Neuronal stem cell (in vitro differentiated cells): ENCODE measurements around the gene DLST.

Experiments used
- DNase-seq: peaks from one replicate; pipeline ENCODE4 v3.0.0-alpha.2; 2013; ENCODE audit warnings: low spot score
- H2AFZ ChIP-seq: one replicate; pipeline ENCODE4 v1.6.1; 2013; ENCODE audit warnings: mild to moderate bottlenecking, low read length, inconsistent platforms
- H2AK5ac ChIP-seq: 2 replicates; pipeline ENCODE4 v1.6.1; 2013; ENCODE audit warnings: low read depth, mild to moderate bottlenecking, inconsistent platforms, low read length, moderate library complexity, mixed read lengths
- H2BK120ac ChIP-seq: 2 replicates; pipeline ENCODE4 v1.6.1; 2013; ENCODE audit warnings: low read depth, mild to moderate bottlenecking, inconsistent platforms, low read length, moderate library complexity, mixed read lengths
- H2BK12ac ChIP-seq: one replicate; pipeline ENCODE4 v1.6.1; 2013; ENCODE audit warnings: low read length, inconsistent platforms
- H2BK15ac ChIP-seq: 2 replicates; pipeline ENCODE4 v1.6.1; 2013; ENCODE audit warnings: mild to moderate bottlenecking, low read length, inconsistent platforms, mixed read lengths
- H2BK5ac ChIP-seq: one replicate; pipeline ENCODE4 v1.6.1; 2013; ENCODE audit warnings: inconsistent platforms, mild to moderate bottlenecking, low read length, moderate library complexity
- H3K14ac ChIP-seq: one replicate; pipeline ENCODE4 v1.6.1; 2013; ENCODE audit warnings: low read length, inconsistent platforms
- H3K18ac ChIP-seq: 2 replicates; pipeline ENCODE4 v1.6.1; 2013; ENCODE audit warnings: low read length, inconsistent platforms
- H3K23ac ChIP-seq: 2 replicates; pipeline ENCODE4 v1.6.1; 2013; ENCODE audit warnings: low read depth, mild to moderate bottlenecking, mixed read lengths, low read length, inconsistent platforms; ENCODE audit not compliant: poor library complexity
- H3K27ac ChIP-seq: replicated peaks from 3 replicates; pipeline ENCODE4 v1.5.1; 2013; ENCODE audit warnings: low read length, inconsistent platforms
- H3K27me3 ChIP-seq, 3 experiments: 2 replicates each; pipeline ENCODE4 v1.6.1; 2013; ENCODE audit warnings: low read length in 3 of 3, mild to moderate bottlenecking in 2 of 3, inconsistent platforms in 1 of 3, low read depth in 1 of 3, mixed read lengths in 1 of 3, moderate library complexity in 1 of 3; ENCODE audit not compliant: control insufficient read depth in 3 of 3, insufficient read depth in 3 of 3
- H3K36me3 ChIP-seq, 2 donors: replicated peaks in 1 of 2; 2 replicates each; pipeline ENCODE4 v1.6.1; 2013; ENCODE audit warnings: low read length in 2 of 2; ENCODE audit not compliant: control insufficient read depth in 2 of 2, insufficient read depth in 2 of 2
- H3K4ac ChIP-seq: 2 replicates; pipeline ENCODE4 v1.6.1; 2013; ENCODE audit warnings: inconsistent platforms, mild to moderate bottlenecking, low read length, moderate library complexity
- H3K4me1 ChIP-seq, 2 donors: 1 replicate in 1 of 2; 2 replicates in 1 of 2; pipeline ENCODE4 v1.6.1; 2013; ENCODE audit warnings: low read length in 2 of 2, low read depth in 1 of 2; ENCODE audit not compliant: control insufficient read depth in 2 of 2, insufficient read depth in 1 of 2
- H3K4me2 ChIP-seq: one replicate; pipeline ENCODE4 v1.6.1; 2013; ENCODE audit warnings: mild to moderate bottlenecking, low read length, inconsistent platforms; ENCODE audit not compliant: insufficient read depth, poor library complexity, severe bottlenecking
- H3K4me3 ChIP-seq, 2 donors: 2 replicates each; pipeline ENCODE4 v1.5.1; 2013; ENCODE audit warnings: low read length in 2 of 2, mild to moderate bottlenecking in 2 of 2, inconsistent platforms in 1 of 2, moderate library complexity in 1 of 2
- H3K79me1 ChIP-seq: one replicate; pipeline ENCODE4 v1.6.1; 2013; ENCODE audit warnings: low read depth, mild to moderate bottlenecking, inconsistent platforms, low read length, moderate library complexity
- H3K9ac ChIP-seq: one replicate; pipeline ENCODE4 v1.6.1; 2013; ENCODE audit warnings: mild to moderate bottlenecking, low read depth, low read length, inconsistent platforms; ENCODE audit not compliant: poor library complexity
- H3K9me3 ChIP-seq, 2 donors: replicated peaks in 1 of 2; 2 replicates each; pipeline versions ENCODE3 to v1.6.1; 2013; ENCODE audit warnings: low read length in 2 of 2, mild to moderate bottlenecking in 2 of 2, inconsistent platforms in 1 of 2, low read depth in 1 of 2, mixed read lengths in 1 of 2, moderate library complexity in 1 of 2; ENCODE audit not compliant: control insufficient read depth in 2 of 2, insufficient read depth in 1 of 2
- H4K8ac ChIP-seq: one replicate; pipeline ENCODE4 v1.6.1; 2013; ENCODE audit warnings: low read depth, mild to moderate bottlenecking, inconsistent platforms, low read length, moderate library complexity
- H4K91ac ChIP-seq: one replicate; pipeline ENCODE4 v1.6.1; 2013; ENCODE audit warnings: low read length, low read depth, mild to moderate bottlenecking, inconsistent platforms; ENCODE audit not compliant: poor library complexity
- WGBS, 2 donors: extraction: QIAGEN DNeasy Blood & Tissue Kit; methylation state at CpG; one replicate each; pipeline ENCODE4 v1.1.7; 2013; ENCODE audit warnings: missing lambda C conversion rate in 2 of 2, mixed read lengths in 1 of 2; ENCODE audit not compliant: insufficient read length in 2 of 2, insufficient replicate concordance in 1 of 2; ENCODE audit errors: extremely low coverage in 2 of 2; 5-methylcytosine and 5-hydroxymethylcytosine counted together

Gene DLST

GRCh38 chr14:74938531-74939495 lies 57.1 kb downstream of the DLST start:
- Histone ChIP-seq H3K27me3 (peaks cover 0 to 25% (median 0%) of the 10 kb centered on the region in 3 experiments), H4K91ac (no peak overlapping the region), H3K9me3 (no peaks in the 10 kb centered on the region), H2AFZ (no peak overlapping the region), H3K9ac (peak overlapping the region; percentile 47), H3K27ac (no peak overlapping the region), H4K8ac (no peak overlapping the region), H3K14ac (no peak overlapping the region), H2BK5ac (no peak overlapping the region), H3K23ac (no peak overlapping the region), H3K4me2 (no peak overlapping the region), H2BK12ac (no peak overlapping the region), H3K4me1 (peaks cover 11 to 14% of the 10 kb centered on the region in 2 donors), H2BK120ac (no peak overlapping the region), H2AK5ac (no peak overlapping the region), H3K18ac (peak overlapping the region; percentile 25), H3K4me3 (peak overlapping the region in 1 of 2 donors; percentile 32), H3K36me3 (no peaks in the 10 kb centered on the region), H3K4ac (no peak overlapping the region), H2BK15ac (no peak overlapping the region), H3K79me1 (no peaks in the 10 kb centered on the region)
- no CpG with 5 or more reads among the region's 10 CpGs for whole genome bisulfite sequencing, 2 donors
- DNase-seq = no peak

DNA sequence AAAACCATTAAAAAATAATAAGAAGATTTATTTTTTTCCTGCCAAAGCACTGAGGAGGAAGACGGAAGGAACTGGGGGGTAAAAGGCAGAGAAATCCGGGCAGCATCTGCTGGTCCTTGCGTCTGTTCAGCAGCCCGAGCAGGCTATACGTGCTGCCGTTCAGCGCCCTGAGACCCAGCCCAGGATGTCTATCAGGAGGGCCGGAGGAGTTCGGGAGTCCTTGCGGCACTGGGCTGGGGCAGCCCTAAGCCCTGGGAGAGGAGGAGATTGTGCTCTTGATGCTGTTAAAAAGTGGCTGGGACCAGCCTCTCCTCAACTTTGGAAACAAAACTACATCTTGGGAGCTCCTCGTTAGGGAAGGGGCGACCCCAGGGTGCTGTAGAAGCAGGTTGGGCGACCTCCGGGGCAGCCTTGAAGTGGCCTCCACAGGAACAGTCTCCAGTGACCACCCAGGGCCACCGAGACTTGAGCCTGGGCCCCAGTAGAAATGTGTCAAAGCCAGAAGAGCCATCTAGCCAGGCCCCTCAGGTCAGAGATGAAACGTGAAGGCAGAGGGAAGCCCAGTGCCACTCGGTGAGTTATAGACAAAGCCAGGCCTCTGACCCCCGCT lies 59.3 kb downstream of the DLST start:
- Histone ChIP-seq H3K36me3 (no peaks in the 10 kb centered on the region), H4K8ac (no peak overlapping the region), H3K14ac (no peak overlapping the region), H3K9me3 (no peaks in the 10 kb centered on the region), H4K91ac (no peak overlapping the region), H2BK120ac (no peak overlapping the region), H3K27ac (no peak overlapping the region), H3K9ac (no peak overlapping the region), H2BK12ac (no peak overlapping the region), H3K4ac (no peak overlapping the region), H3K4me3 (no peak overlapping the region), H3K23ac (no peak overlapping the region), H2AK5ac (no peak overlapping the region), H3K27me3 (peaks cover 0 to 18% (median 0%) of the 10 kb centered on the region in 3 experiments), H3K4me1 (peaks cover 4 to 11% of the 10 kb centered on the region in 2 donors), H3K79me1 (no peaks in the 10 kb centered on the region), H3K4me2 (no peak overlapping the region), H2AFZ (peak overlapping the region; percentile 87), H2BK5ac (no peak overlapping the region), H2BK15ac (no peak overlapping the region), H3K18ac (peak overlapping the region; percentile 16)
- no CpG with 5 or more reads among the region's 18 CpGs for WGBS, 2 donors
- no peak for DNase-seq

DNA sequence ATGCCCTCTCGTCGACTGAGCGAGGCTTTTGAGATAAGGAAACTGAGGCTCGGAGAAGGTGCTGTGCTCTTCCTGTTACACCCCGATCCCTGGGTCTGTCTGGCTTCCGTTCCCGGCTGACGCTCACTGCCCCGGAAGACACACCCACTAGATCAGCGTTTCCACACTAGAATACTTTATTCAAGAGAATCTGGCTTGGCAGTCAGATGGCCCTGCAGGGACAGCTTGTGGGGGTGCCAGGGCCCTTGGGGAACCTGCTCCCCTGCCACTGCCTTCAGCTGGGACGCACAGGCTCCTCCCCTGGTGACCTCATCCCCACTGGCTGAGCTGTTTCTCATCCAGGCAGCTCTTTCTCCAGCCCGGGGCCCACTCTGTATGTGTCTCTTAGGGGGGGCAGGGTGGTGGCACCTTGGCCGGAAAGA lies 60.0 kb downstream of the DLST start:
- Histone ChIP-seq H4K91ac (no peak overlapping the region), H3K4me3 (no peak overlapping the region), H3K79me1 (no peaks in the 10 kb centered on the region), H4K8ac (no peak overlapping the region), H2AFZ (peak overlapping the region; percentile 87), H3K23ac (no peak overlapping the region), H3K27me3 (peaks cover 0 to 14% (median 0%) of the 10 kb centered on the region in 3 experiments), H3K18ac (peak overlapping the region; percentile 23), H2AK5ac (no peak overlapping the region), H2BK12ac (no peak overlapping the region), H3K9ac (no peak overlapping the region), H2BK15ac (no peak overlapping the region), H3K9me3 (no peaks in the 10 kb centered on the region), H3K36me3 (no peaks in the 10 kb centered on the region), H3K4me2 (no peak overlapping the region), H3K4me1 (peaks cover 4 to 11% of the 10 kb centered on the region in 2 donors), H2BK5ac (peak overlapping the region; percentile 14), H2BK120ac (no peak overlapping the region), H3K4ac (no peak overlapping the region), H3K27ac (no peak overlapping the region), H3K14ac (peak overlapping the region; percentile 83)
- no CpG with 5 or more reads among the region's 13 CpGs for WGBS, 2 donors
- DNase-seq = no peak

DNA sequence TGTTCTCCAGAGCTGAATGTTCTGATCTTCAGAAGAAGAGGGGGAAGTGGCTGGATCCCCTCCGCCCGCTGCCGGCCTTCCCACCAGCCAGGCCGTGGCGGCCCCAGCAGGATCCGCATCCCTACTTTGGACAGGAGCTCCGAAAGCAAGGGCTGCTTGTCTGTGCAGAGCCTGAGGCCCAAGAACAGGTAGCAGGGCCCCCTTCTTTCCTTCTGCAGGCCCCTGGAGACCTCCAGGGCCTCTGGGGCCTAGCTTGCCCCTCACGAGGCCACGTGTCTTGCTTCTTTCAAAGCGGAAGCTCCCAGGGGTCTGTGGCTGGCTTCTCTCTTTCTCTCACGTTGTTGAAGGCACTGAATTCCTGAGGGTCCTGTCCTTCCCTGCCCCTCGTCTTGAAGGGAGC lies 60.5 kb downstream of the DLST start:
- no peaks in the 10 kb centered on the region for H3K36me3 ChIP-seq
- H2BK5ac ChIP-seq = peak overlapping the region; percentile 14
- H3K14ac ChIP-seq = peak overlapping the region; percentile 83
- no peak overlapping the region for H3K27ac ChIP-seq
- no peak overlapping the region for H4K8ac ChIP-seq
- no peak for DNase-seq
- H3K27me3 ChIP-seq = peaks cover 0 to 13% (median 0%) of the 10 kb centered on the region in 3 experiments
- no CpG with 5 or more reads among the region's 12 CpGs for WGBS, 2 donors
- H3K79me1 ChIP-seq = no peaks in the 10 kb centered on the region
- no peak overlapping the region for H3K4ac ChIP-seq
- H3K4me2 ChIP-seq = no peak overlapping the region
- no peak overlapping the region for H3K9ac ChIP-seq
- no peak overlapping the region for H3K4me3 ChIP-seq
- H2AFZ ChIP-seq = peak overlapping the region; percentile 87
- H2BK120ac ChIP-seq = no peak overlapping the region
- no peak overlapping the region for H2BK12ac ChIP-seq
- no peak overlapping the region for H2AK5ac ChIP-seq
- H3K4me1 ChIP-seq = peaks cover 4 to 11% of the 10 kb centered on the region in 2 donors
- H2BK15ac ChIP-seq = peak overlapping the region; percentile 5
- no peak overlapping the region for H3K23ac ChIP-seq
- H4K91ac ChIP-seq = no peak overlapping the region
- no peaks in the 10 kb centered on the region for H3K9me3 ChIP-seq
- no peak overlapping the region for H3K18ac ChIP-seq
